PC-3 (cell line): Measurements from ENCODE around the gene CSPG4.

ENCODE experiments used
- EZH2 ChIP-seq: fragments of 300-600 bp; sonication (generic); IDR thresholded peaks from one replicate; pipeline ENCODE4 v1.6.1; 2017; ENCODE audit warnings: antibody characterized with exemption, mild to moderate bottlenecking, low read length; ENCODE audit not compliant: unreplicated experiment
- TF ChIP-seq, protein P1 (sequence below): fragments of 300-600 bp; sonication (generic); conservative IDR thresholded peaks from 2 replicates; pipeline ENCODE4 v1.5.1; 2017; ENCODE audit warnings: antibody characterized with exemption, low read depth, mild to moderate bottlenecking, low read length

DNA sequence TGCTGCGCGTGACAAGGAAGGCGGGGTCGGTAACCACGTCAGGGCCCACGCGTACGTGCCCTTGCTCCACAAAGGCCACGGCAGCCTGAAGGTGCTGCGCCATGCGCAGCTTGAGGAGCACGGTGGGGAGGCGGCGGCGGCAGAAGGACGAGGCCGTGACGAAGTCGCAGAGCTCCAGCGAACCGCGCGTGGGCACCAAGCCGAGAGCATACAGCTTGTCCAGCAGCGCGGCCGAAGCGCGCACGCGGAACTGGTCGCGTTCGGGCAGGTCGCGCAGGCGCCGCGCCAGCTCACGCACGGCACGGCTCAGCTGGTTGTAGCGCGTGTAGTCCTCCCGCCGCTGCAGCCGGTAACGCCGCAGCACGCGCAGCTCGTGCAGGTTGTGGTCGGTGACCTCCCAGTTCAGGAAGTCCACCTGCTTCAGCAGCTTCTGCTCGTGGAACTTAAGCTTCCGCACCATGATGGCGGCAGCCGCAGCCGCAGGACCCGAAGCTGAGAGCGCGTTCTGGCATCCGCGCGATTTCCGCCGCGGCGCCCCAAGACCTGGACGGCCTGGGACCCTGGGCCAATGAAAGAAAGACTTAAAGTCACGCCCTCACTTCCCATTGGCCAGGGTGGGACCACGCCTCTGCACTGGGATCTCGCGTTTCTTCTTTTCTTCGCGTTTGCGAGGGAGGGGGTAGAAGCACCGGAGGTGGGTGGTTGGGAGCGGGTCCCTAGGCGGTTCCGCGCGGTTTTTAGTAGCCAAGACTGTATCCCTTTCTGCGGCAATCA lies 72.8 kb downstream of the CSPG4 start, which contains the start of gene IMP3:
- TF ChIP-seq, protein P1, sequence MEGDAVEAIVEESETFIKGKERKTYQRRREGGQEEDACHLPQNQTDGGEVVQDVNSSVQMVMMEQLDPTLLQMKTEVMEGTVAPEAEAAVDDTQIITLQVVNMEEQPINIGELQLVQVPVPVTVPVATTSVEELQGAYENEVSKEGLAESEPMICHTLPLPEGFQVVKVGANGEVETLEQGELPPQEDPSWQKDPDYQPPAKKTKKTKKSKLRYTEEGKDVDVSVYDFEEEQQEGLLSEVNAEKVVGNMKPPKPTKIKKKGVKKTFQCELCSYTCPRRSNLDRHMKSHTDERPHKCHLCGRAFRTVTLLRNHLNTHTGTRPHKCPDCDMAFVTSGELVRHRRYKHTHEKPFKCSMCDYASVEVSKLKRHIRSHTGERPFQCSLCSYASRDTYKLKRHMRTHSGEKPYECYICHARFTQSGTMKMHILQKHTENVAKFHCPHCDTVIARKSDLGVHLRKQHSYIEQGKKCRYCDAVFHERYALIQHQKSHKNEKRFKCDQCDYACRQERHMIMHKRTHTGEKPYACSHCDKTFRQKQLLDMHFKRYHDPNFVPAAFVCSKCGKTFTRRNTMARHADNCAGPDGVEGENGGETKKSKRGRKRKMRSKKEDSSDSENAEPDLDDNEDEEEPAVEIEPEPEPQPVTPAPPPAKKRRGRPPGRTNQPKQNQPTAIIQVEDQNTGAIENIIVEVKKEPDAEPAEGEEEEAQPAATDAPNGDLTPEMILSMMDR = no peak
- no peak for TF ChIP-seq EZH2
